NB4 (cell line): Measurements from ENCODE around the gene OR2T6.

ENCODE experiments used
- DNase-seq: peaks from one replicate; pipeline ENCODE4 v3.0.0; 2010; ENCODE audit warnings: low read depth
- H3K4me3 ChIP-seq: one replicate; pipeline ENCODE4 v1.5.1; 2011; ENCODE audit warnings: mild to moderate bottlenecking, low read depth, low read length, moderate library complexity
- MYC ChIP-seq: IDR thresholded peaks from 2 replicates; pipeline ENCODE4 v1.6.1; 2011; ENCODE audit warnings: low read depth, low read length
- POLR2A ChIP-seq: IDR thresholded peaks from 2 replicates; pipeline ENCODE4 v1.6.1; 2011; ENCODE audit warnings: mild to moderate bottlenecking; ENCODE audit not compliant: insufficient read length; ENCODE audit errors: extremely low read depth
- TF ChIP-seq, protein P1 (sequence below): IDR thresholded peaks from 2 replicates; pipeline ENCODE4 v1.6.1; 2011; ENCODE audit warnings: low read depth, low read length
- TF ChIP-seq, protein P2 (sequence below): IDR thresholded peaks from one replicate; pipeline ENCODE4 v1.5.1; 2012; ENCODE audit warnings: low read depth, low read length

The OR2T6 gene

DNA sequence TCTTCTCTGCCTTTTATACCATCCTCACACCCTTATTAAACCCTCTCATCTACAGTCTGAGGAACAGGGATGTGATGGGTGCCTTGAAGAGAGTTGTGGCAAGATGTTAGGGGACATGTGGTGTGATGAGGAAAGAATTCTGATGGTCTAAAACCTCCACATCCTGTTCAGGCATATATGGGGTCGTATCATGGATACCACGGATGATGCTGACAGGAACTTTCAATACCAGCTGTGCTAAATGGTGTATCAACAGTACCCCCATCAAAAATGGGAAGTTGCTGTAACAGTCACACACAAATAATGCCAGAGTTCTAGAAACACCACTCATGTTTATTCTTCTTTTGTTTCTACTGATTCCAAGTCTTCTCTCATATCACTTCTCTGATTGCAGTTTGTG is 12.9 kb downstream of the OR2T6 start:
- no peak for DNase-seq
- TF ChIP-seq POLR2A: no peak
- TF ChIP-seq, protein P1, sequence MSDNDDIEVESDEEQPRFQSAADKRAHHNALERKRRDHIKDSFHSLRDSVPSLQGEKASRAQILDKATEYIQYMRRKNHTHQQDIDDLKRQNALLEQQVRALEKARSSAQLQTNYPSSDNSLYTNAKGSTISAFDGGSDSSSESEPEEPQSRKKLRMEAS: no peak
- TF ChIP-seq, protein P2, sequence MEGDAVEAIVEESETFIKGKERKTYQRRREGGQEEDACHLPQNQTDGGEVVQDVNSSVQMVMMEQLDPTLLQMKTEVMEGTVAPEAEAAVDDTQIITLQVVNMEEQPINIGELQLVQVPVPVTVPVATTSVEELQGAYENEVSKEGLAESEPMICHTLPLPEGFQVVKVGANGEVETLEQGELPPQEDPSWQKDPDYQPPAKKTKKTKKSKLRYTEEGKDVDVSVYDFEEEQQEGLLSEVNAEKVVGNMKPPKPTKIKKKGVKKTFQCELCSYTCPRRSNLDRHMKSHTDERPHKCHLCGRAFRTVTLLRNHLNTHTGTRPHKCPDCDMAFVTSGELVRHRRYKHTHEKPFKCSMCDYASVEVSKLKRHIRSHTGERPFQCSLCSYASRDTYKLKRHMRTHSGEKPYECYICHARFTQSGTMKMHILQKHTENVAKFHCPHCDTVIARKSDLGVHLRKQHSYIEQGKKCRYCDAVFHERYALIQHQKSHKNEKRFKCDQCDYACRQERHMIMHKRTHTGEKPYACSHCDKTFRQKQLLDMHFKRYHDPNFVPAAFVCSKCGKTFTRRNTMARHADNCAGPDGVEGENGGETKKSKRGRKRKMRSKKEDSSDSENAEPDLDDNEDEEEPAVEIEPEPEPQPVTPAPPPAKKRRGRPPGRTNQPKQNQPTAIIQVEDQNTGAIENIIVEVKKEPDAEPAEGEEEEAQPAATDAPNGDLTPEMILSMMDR: no peak
- H3K4me3 ChIP-seq: no peak overlapping the region

DNA sequence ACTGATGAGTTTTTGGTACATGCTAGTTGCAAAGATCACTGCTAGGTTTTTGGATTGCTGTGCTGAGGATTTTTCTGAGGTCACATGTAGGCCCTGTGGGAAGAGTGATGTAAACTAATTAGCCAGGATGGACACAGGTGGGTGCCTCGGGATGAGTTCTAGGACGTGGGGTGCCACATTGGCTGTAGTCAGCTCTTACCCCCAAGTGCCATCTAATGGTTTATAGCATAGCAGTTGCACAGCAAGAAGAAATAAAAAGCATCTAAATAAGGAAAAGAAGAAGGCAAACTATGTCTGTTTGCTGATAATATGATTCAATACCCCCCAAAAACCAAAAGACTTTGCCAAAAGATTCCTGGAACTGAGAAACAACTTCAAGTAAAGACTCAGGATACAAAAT is 17.5 kb downstream of the OR2T6 start:
- no peak for DNase-seq
- H3K4me3 ChIP-seq: no peak overlapping the region
- TF ChIP-seq POLR2A: no peak
- TF ChIP-seq MYC: no peak
- TF ChIP-seq, protein P2: no peak
- TF ChIP-seq, protein P1: no peak

DNA sequence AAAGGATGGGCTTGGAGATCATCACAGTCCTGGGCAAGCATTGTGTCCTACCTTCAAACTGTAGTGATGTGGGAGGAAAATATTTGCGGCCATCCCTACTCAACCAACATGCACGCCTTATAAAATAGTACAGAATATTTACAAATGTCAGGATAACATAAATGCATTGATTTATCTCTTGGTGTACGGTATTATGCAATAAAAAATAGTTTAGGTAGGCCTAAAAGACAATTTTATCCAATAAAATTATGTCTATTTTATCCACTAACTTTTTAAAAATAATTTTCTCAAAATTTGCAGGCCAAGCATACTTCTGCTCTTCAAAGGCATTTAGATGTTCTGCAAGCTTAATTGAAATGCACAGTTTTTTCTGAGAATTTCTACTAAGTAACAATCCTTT is 27.2 kb downstream of the OR2T6 start, which contains the start of gene OR2T1:
OR2T1 (plus strand) TSS at position 301 of the 400 bp plus-strand sequence. CDS start 3,100 bp downstream, outside the sequence.
- TF ChIP-seq, protein P2: no peak
- TF ChIP-seq POLR2A (no peak), MYC (no peak)
- TF ChIP-seq, protein P1: no peak

DNA sequence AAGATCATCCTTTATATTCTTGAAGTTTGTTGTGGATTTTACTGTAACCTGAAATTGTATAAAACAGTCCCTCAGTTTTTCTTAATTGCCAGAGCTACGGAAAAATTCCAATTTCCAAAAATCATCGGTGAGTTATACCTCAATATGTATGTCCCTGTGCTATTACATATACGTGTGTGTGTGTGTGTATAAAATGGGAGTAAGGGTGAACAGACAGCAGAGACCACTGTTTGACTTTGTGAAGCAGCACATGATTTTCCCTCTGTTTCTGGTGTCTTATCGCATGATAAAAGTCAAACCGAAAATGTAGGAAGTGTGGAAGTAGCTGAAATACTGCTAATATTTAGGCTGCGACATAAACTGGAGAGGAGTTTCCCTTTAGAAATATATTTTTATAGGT is 28.5 kb downstream of the OR2T6 start:
- TF ChIP-seq, protein P1: no peak
- no peak for TF ChIP-seq POLR2A
- TF ChIP-seq, protein P2: peak; percentile 14
- TF ChIP-seq MYC: no peak
- DNase-seq: peak; percentile 17
- no peak overlapping the region for H3K4me3 ChIP-seq

More for the DNA sequence above, 27.2 kb downstream of the OR2T6 start, which contains the start of gene OR2T1:
- DNase-seq: no peak
- no peak within 1 kb of the TSS for H3K4me3 ChIP-seq

DNA sequence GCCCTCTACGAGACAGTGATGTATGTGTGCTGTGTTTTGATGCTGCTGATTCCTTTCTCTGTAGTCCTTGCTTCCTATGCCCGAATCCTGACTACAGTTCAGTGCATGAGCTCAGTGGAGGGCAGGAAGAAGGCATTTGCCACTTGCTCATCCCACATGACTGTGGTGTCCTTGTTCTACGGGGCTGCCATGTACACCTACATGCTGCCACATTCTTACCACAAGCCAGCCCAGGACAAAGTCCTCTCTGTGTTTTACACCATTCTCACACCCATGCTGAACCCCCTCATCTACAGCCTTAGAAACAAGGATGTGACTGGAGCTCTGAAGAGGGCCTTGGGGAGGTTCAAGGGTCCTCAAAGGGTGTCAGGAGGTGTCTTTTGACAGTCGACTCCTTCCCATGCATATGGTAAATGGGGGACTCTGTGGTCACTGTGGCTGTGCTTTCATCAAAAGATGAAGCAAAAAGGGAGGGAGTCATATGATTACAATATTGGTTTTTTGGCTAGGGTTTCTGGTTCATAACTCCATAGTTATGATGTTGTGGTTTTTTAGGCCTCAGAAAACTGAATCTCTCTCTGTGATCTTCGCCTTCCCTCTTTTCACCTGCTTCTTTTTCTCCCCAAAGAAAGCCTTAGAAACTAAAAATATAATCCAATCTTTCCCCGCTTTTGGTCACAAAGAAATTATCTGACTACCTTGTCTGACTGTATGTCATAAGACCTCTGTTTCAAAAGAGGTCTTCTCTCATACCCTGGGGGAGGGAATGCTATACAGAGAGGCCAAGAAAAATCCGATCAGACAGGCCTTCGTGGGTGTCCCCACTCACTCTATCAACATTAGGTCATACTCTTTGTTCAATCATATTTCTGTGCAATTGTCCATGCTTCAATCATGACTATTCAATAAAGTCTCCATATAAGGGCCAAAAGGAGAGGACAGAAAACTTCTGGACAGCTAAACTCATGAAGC is 31.5 kb downstream of the OR2T6 start:
- TF ChIP-seq, protein P1: no peak
- TF ChIP-seq MYC (no peak), POLR2A (no peak)
- TF ChIP-seq, protein P2: no peak
- DNase-seq: no peak
- H3K4me3 ChIP-seq: no peak overlapping the region
